Measurements from ENCODE around the gene RUSF1.
A peak's percentile ranks its signal among the peaks of the same experiment; 100 is the strongest.

The RUSF1 gene

GRCh38 chr16:31473264-31473984 lies 34.8 kb downstream of the RUSF1 start:
- DNase-seq (ENCODE audit: low read depth, low spot score), result no peak
- no peak overlapping the region for H3K27ac ChIP-seq

GRCh38 chr16:31472709-31473203 lies 35.4 kb downstream of the RUSF1 start:
- DNase-seq (ENCODE audit: low read depth, low spot score), result peak; percentile 51
- H3K27ac ChIP-seq, result peak overlapping the region; percentile 70

- peak within 1 kb of the TSS; percentile 70 for H3K27ac ChIP-seq
- DNase-seq (ENCODE audit: low read depth, low spot score), result no peak
Measured at GRCh38 chr16:31471875-31472708, 36.1 kb downstream of the RUSF1 start, which contains the start of gene TGFB1I1. TGFB1I1 (plus strand) TSS chr16:31472152; CDS start chr16:31472189, 37 bp downstream.

- H3K27ac ChIP-seq, result peak overlapping the region; percentile 70
- DNase-seq (ENCODE audit: low read depth, low spot score), result no peak
Measured at GRCh38 chr16:31471241-31471874, 36.8 kb downstream of the RUSF1 start.

- DNase-seq (ENCODE audit: low read depth, low spot score), result no peak
- no peak overlapping the region for H3K27ac ChIP-seq
Measured at GRCh38 chr16:31470615-31471014, 37.6 kb downstream of the RUSF1 start.

- no peak overlapping the region for H3K27ac ChIP-seq
- no peak for DNase-seq (ENCODE audit: low read depth, low spot score)
Measured at GRCh38 chr16:31467858-31468257, 40.3 kb downstream of the RUSF1 start.

GRCh38 chr16:31467151-31467773 lies 40.9 kb downstream of the RUSF1 start:
- H3K27ac ChIP-seq, result no peak overlapping the region

GRCh38 chr16:31466381-31466841 lies 41.8 kb downstream of the RUSF1 start:
- no peak for DNase-seq (ENCODE audit: low read depth, low spot score)
- H3K27ac ChIP-seq, result no peak overlapping the region

More at GRCh38 chr16:31467151-31467773, 40.9 kb downstream of the RUSF1 start:
- no peak for DNase-seq (ENCODE audit: low read depth, low spot score)

- DNase-seq (ENCODE audit: low read depth, low spot score), result no peak
- no peak overlapping the region for H3K27ac ChIP-seq
Measured at GRCh38 chr16:31465788-31466370, 42.3 kb downstream of the RUSF1 start.

GRCh38 chr16:31464781-31465260 lies 43.4 kb downstream of the RUSF1 start:
- H3K27ac ChIP-seq, result no peak overlapping the region
- DNase-seq (ENCODE audit: low read depth, low spot score), result no peak

GRCh38 chr16:31464348-31464769 lies 43.8 kb downstream of the RUSF1 start:
- DNase-seq (ENCODE audit: low read depth, low spot score), result no peak
- H3K27ac ChIP-seq, result no peak overlapping the region

- DNase-seq (ENCODE audit: low read depth, low spot score), result no peak
- no peak overlapping the region for H3K27ac ChIP-seq
Measured at GRCh38 chr16:31461921-31462804, 46.0 kb downstream of the RUSF1 start.

- no peak for DNase-seq (ENCODE audit: low read depth, low spot score)
- H3K27ac ChIP-seq, result peak overlapping the region; percentile 96
Measured at GRCh38 chr16:31461201-31461920, 46.8 kb downstream of the RUSF1 start.

- no peak for DNase-seq (ENCODE audit: low read depth, low spot score)
Measured at GRCh38 chr16:31460582-31461002, 47.6 kb downstream of the RUSF1 start.

GRCh38 chr16:31459687-31460581 lies 48.3 kb downstream of the RUSF1 start:
- DNase-seq (ENCODE audit: low read depth, low spot score), result peak; percentile 91
- H3K27ac ChIP-seq, result peak overlapping the region; percentile 96

More at GRCh38 chr16:31460582-31461002, 47.6 kb downstream of the RUSF1 start:
- H3K27ac ChIP-seq, result peak overlapping the region; percentile 96

GRCh38 chr16:31458844-31459686 lies 49.1 kb downstream of the RUSF1 start, which contains the start of gene ARMC5:
ARMC5 (plus strand) TSS chr16:31459501; CDS start chr16:31459525, 24 bp downstream.
- peak within 1 kb of the TSS; percentile 96 for H3K27ac ChIP-seq
- peak; percentile 94 for DNase-seq (ENCODE audit: low read depth, low spot score)

All from epithelial cell of prostate (primary cell).